Measurements from ENCODE around the gene PTGDR.

Gene PTGDR

GRCh38 chr14:52312931-52313355 lies 45.4 kb downstream of the PTGDR start:
- Histone ChIP-seq H3K36me3 (ENCODE audit: control insufficient read depth, insufficient read depth, low read length) (no peaks in the 10 kb centered on the region), H3K27ac (ENCODE audit: low read depth, low read length) (no peak overlapping the region), H3K4me3 (ENCODE audit: low read depth, low read length) (no peak overlapping the region), H3K9ac (ENCODE audit: low read length) (no peak overlapping the region), H3K4me1 (ENCODE audit: control insufficient read depth, insufficient read depth, low read length) (peaks cover 20% of the 10 kb centered on the region), H3K9me3 (ENCODE audit: control insufficient read depth, insufficient read depth, low read depth, low read length) (no peaks in the 10 kb centered on the region), H3K27me3 (ENCODE audit: control insufficient read depth, insufficient read depth, low read length) (peaks cover 74% of the 10 kb centered on the region)

DNA sequence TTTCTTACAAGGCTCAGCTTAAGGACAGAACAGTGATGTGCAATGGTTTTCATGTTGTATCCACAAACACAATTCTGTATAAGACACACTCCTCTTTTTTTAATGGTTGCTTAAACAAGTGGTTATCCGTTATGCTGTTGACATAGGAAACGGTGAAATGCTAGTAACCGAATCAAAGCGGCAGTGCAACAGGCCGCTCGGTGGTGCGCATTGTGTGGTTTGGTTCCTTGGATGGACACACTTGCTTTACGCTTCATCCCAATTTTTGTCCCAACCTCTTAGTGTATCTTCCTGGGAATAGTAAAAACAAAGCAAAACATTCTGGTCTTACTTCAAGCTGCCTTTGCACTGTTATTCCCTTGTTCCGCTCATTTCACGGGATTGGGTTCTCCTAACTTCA lies 46.0 kb downstream of the PTGDR start:
- Histone ChIP-seq H3K4me3 (ENCODE audit: low read depth, low read length) (peak overlapping the region; percentile 62), H3K4me1 (ENCODE audit: control insufficient read depth, insufficient read depth, low read length) (peaks cover 20% of the 10 kb centered on the region), H3K36me3 (ENCODE audit: control insufficient read depth, insufficient read depth, low read length) (no peaks in the 10 kb centered on the region), H3K9ac (ENCODE audit: low read length) (no peak overlapping the region), H3K27ac (ENCODE audit: low read depth, low read length) (no peak overlapping the region), H3K9me3 (ENCODE audit: control insufficient read depth, insufficient read depth, low read depth, low read length) (no peaks in the 10 kb centered on the region), H3K27me3 (ENCODE audit: control insufficient read depth, insufficient read depth, low read length) (peaks cover 77% of the 10 kb centered on the region)

- Histone ChIP-seq H3K27me3 (ENCODE audit: control insufficient read depth, insufficient read depth, low read length) (peaks cover 78% of the 10 kb centered on the region), H3K27ac (ENCODE audit: low read depth, low read length) (no peak within 1 kb of the TSS), H3K9me3 (ENCODE audit: control insufficient read depth, insufficient read depth, low read depth, low read length) (no peaks in the 10 kb centered on the region), H3K9ac (ENCODE audit: low read length) (peak within 1 kb of the TSS; percentile 29), H3K36me3 (ENCODE audit: control insufficient read depth, insufficient read depth, low read length) (no peaks in the 10 kb centered on the region), H3K4me3 (ENCODE audit: low read depth, low read length) (peak within 1 kb of the TSS; percentile 62), H3K4me1 (ENCODE audit: control insufficient read depth, insufficient read depth, low read length) (peaks cover 20% of the 10 kb centered on the region)
Observed at GRCh38 chr14:52313903-52314594, 46.6 kb downstream of the PTGDR start, which contains the start of gene PTGER2. Gene PTGER2, plus strand, starts transcription at chr14:52314312. Its CDS starts 237 bp downstream, at chr14:52314549.

DNA sequence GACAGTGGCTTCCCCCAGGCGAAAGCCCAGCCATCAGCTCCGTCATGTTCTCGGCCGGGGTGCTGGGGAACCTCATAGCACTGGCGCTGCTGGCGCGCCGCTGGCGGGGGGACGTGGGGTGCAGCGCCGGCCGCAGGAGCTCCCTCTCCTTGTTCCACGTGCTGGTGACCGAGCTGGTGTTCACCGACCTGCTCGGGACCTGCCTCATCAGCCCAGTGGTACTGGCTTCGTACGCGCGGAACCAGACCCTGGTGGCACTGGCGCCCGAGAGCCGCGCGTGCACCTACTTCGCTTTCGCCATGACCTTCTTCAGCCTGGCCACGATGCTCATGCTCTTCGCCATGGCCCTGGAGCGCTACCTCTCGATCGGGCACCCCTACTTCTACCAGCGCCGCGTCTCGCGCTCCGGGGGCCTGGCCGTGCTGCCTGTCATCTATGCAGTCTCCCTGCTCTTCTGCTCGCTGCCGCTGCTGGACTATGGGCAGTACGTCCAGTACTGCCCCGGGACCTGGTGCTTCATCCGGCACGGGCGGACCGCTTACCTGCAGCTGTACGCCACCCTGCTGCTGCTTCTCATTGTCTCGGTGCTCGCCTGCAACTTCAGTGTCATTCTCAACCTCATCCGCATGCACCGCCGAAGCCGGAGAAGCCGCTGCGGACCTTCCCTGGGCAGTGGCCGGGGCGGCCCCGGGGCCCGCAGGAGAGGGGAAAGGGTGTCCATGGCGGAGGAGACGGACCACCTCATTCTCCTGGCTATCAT lies 47.3 kb downstream of the PTGDR start:
- H3K36me3 ChIP-seq (ENCODE audit: control insufficient read depth, insufficient read depth, low read length), result no peaks in the 10 kb centered on the region
- H3K9ac ChIP-seq (ENCODE audit: low read length), result peak overlapping the region; percentile 22
- peak overlapping the region; percentile 62 for H3K4me3 ChIP-seq (ENCODE audit: low read depth, low read length)
- peaks cover 20% of the 10 kb centered on the region for H3K4me1 ChIP-seq (ENCODE audit: control insufficient read depth, insufficient read depth, low read length)
- H3K27ac ChIP-seq (ENCODE audit: low read depth, low read length), result no peak overlapping the region
- H3K27me3 ChIP-seq (ENCODE audit: control insufficient read depth, insufficient read depth, low read length), result peaks cover 75% of the 10 kb centered on the region
- no peaks in the 10 kb centered on the region for H3K9me3 ChIP-seq (ENCODE audit: control insufficient read depth, insufficient read depth, low read depth, low read length)

- peaks cover 2% of the 10 kb centered on the region; the same call in 1 of the 2 replicates for H3K9me3 ChIP-seq (ENCODE audit: control insufficient read depth, insufficient read depth, low read depth, low read length)
- peaks cover 74% of the 10 kb centered on the region for H3K27me3 ChIP-seq (ENCODE audit: control insufficient read depth, insufficient read depth, low read length)
- H3K4me3 ChIP-seq (ENCODE audit: low read depth, low read length), result peak overlapping the region; percentile 62
- H3K27ac ChIP-seq (ENCODE audit: low read depth, low read length), result no peak overlapping the region
- peak overlapping the region; percentile 22 for H3K9ac ChIP-seq (ENCODE audit: low read length)
- H3K4me1 ChIP-seq (ENCODE audit: control insufficient read depth, insufficient read depth, low read length), result peaks cover 20% of the 10 kb centered on the region
- no peaks in the 10 kb centered on the region for H3K36me3 ChIP-seq (ENCODE audit: control insufficient read depth, insufficient read depth, low read length)
Observed at GRCh38 chr14:52315355-52315718, 47.8 kb downstream of the PTGDR start.

DNA sequence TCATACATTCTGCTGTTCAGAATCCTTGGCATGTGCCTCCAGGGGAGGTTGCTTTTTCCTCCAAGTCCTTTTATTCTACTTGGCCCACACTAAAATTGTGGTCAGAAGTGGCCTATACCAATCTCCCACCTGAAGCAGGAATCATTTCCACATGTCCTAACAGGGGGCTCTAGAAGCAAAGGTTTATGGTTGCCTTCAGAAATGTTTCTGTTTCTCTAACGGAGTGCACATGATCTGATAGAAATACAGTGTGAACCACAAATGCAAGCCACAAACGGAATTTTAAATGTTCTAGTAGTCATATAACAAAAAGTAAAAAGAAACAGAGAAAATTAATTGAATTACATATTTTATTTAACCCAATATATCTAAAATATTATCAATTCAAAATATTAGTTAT lies 50.6 kb downstream of the PTGDR start:
- no peak overlapping the region for H3K27ac ChIP-seq (ENCODE audit: low read depth, low read length)
- peaks cover 20% of the 10 kb centered on the region for H3K4me1 ChIP-seq (ENCODE audit: control insufficient read depth, insufficient read depth, low read length)
- peaks cover 20% of the 10 kb centered on the region for H3K9me3 ChIP-seq (ENCODE audit: control insufficient read depth, insufficient read depth, low read depth, low read length)
- H3K27me3 ChIP-seq (ENCODE audit: control insufficient read depth, insufficient read depth, low read length), result peaks cover 53% of the 10 kb centered on the region
- no peaks in the 10 kb centered on the region for H3K36me3 ChIP-seq (ENCODE audit: control insufficient read depth, insufficient read depth, low read length)
- no peak overlapping the region for H3K9ac ChIP-seq (ENCODE audit: low read length)
- no peak overlapping the region for H3K4me3 ChIP-seq (ENCODE audit: low read depth, low read length)

- H3K9me3 ChIP-seq (ENCODE audit: control insufficient read depth, insufficient read depth, low read depth, low read length), result peaks cover 20% of the 10 kb centered on the region
- H3K9ac ChIP-seq (ENCODE audit: low read length), result no peak overlapping the region
- H3K27ac ChIP-seq (ENCODE audit: low read depth, low read length), result no peak overlapping the region
- no peaks in the 10 kb centered on the region for H3K36me3 ChIP-seq (ENCODE audit: control insufficient read depth, insufficient read depth, low read length)
- H3K27me3 ChIP-seq (ENCODE audit: control insufficient read depth, insufficient read depth, low read length), result peaks cover 44% of the 10 kb centered on the region
- no peak overlapping the region for H3K4me3 ChIP-seq (ENCODE audit: low read depth, low read length)
- peaks cover 14% of the 10 kb centered on the region for H3K4me1 ChIP-seq (ENCODE audit: control insufficient read depth, insufficient read depth, low read length)
Observed at GRCh38 chr14:52318826-52319645, 51.5 kb downstream of the PTGDR start.

DNA sequence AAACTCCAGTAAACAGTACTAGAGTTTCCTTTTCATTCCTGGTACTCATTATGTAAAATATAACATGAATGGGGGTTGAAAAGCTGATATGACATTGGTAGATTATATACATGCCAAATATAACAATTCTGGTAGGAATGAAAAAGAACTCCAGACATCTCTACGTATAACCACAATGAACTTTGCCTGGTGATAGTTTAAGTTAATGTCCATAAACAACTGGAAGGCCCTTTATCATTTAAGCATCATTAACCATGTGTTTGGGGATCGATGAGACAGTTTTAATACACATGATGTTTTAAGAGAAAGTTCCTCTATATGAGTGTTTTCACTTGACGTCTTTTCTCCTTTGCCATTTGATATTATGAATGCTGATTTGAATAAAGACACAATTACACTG lies 52.4 kb downstream of the PTGDR start:
- peaks cover 20% of the 10 kb centered on the region for H3K9me3 ChIP-seq (ENCODE audit: control insufficient read depth, insufficient read depth, low read depth, low read length)
- no peaks in the 10 kb centered on the region for H3K36me3 ChIP-seq (ENCODE audit: control insufficient read depth, insufficient read depth, low read length)
- H3K9ac ChIP-seq (ENCODE audit: low read length), result no peak overlapping the region
- H3K27ac ChIP-seq (ENCODE audit: low read depth, low read length), result no peak overlapping the region
- no peak overlapping the region for H3K4me3 ChIP-seq (ENCODE audit: low read depth, low read length)
- H3K27me3 ChIP-seq (ENCODE audit: control insufficient read depth, insufficient read depth, low read length), result peaks cover 35% of the 10 kb centered on the region
- H3K4me1 ChIP-seq (ENCODE audit: control insufficient read depth, insufficient read depth, low read length), result peaks cover 7% of the 10 kb centered on the region

DNA sequence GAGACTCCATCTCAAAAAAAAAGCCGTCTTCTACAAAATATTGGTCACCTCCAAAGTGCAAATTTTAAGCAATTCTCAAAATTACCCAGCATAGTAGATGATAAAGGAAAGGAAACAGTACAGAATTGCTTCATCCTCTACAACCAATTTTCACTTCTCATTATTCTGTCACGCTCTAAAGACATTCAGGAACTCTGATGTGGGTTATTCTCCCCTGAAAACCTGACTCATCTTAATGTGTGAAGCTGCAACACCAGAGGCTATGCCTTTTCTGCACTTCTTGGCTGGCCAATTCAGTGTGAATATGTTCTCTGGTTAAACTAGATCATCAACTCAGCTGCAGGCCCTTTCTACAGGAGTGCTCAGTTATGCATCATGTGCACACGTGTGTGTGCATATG lies 57.6 kb downstream of the PTGDR start:
- H3K36me3 ChIP-seq (ENCODE audit: control insufficient read depth, insufficient read depth, low read length), result no peaks in the 10 kb centered on the region
- H3K27ac ChIP-seq (ENCODE audit: low read depth, low read length), result no peak overlapping the region

DNA sequence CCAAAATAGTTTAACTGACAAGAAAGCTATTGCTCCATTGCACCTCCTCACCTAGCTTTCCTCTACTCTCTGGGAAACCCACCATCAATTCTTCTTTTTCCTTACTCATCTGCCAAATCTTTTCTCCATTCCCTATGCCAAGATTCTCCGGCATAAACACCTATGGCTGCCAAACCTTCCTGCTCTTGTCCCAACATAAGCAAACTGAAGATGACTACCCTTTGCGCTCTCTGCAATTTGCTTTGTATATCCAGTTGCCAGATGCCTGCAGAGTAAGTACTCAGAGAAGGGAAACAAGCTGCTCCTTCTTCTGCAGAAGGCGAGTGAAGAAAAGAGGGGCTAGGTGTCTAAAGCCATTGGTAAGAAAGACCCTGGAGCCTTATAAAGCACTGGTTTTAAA lies 58.1 kb downstream of the PTGDR start:
- Histone ChIP-seq H3K27ac (ENCODE audit: low read depth, low read length) (no peak overlapping the region), H3K9ac (ENCODE audit: low read length) (no peak overlapping the region)

More for the DNA sequence above, 57.6 kb downstream of the PTGDR start:
- H3K9me3 ChIP-seq (ENCODE audit: control insufficient read depth, insufficient read depth, low read depth, low read length), result peaks cover 20% of the 10 kb centered on the region
- H3K27me3 ChIP-seq (ENCODE audit: control insufficient read depth, insufficient read depth, low read length), result no peaks in the 10 kb centered on the region
- H3K9ac ChIP-seq (ENCODE audit: low read length), result no peak overlapping the region
- H3K4me1 ChIP-seq (ENCODE audit: control insufficient read depth, insufficient read depth, low read length), result no peaks in the 10 kb centered on the region
- H3K4me3 ChIP-seq (ENCODE audit: low read depth, low read length), result no peak overlapping the region

More for the DNA sequence above, 58.1 kb downstream of the PTGDR start:
- no peaks in the 10 kb centered on the region for H3K36me3 ChIP-seq (ENCODE audit: control insufficient read depth, insufficient read depth, low read length)
- H3K4me1 ChIP-seq (ENCODE audit: control insufficient read depth, insufficient read depth, low read length), result no peaks in the 10 kb centered on the region
- no peak overlapping the region for H3K4me3 ChIP-seq (ENCODE audit: low read depth, low read length)
- peaks cover 15% of the 10 kb centered on the region for H3K9me3 ChIP-seq (ENCODE audit: control insufficient read depth, insufficient read depth, low read depth, low read length)
- no peaks in the 10 kb centered on the region for H3K27me3 ChIP-seq (ENCODE audit: control insufficient read depth, insufficient read depth, low read length)
